GM23338 (cell line): Measurements from ENCODE around the gene EGFR.

ENCODE experiments used
- CREB1 ChIP-seq: fragments of 250-450 bp; sonication (Bioruptor Pico); IDR thresholded peaks from 2 replicates; pipeline ENCODE4 v1.5.0; 2020; ENCODE audit warnings: low read depth, mild to moderate bottlenecking, moderate library complexity
- CTCF ChIP-seq, 2 experiments: fragments of 200-600 bp in 1 of 2; sonication (generic) in 1 of 2; conservative IDR thresholded peaks; 2 replicates each; pipeline versions ENCODE4 v1.5.1 to v1.6.1; 2016 to 2017; ENCODE audit warnings: antibody characterized with exemption in 2 of 2, low read depth in 2 of 2, mild to moderate bottlenecking in 2 of 2, moderate library complexity in 1 of 2
- EZH2 ChIP-seq: fragments of 200-600 bp; sonication (generic); IDR thresholded peaks from one replicate; pipeline ENCODE4 v1.8.0; 2017; ENCODE audit warnings: antibody characterized with exemption, mild to moderate bottlenecking, low read depth; ENCODE audit not compliant: unreplicated experiment
- POLR2AphosphoS5 ChIP-seq: IDR thresholded peaks from 2 replicates; pipeline ENCODE4 v1.6.1; 2016; ENCODE audit warnings: antibody characterized with exemption, low read depth
- STAT1 ChIP-seq: IDR thresholded peaks from one replicate; pipeline ENCODE4 v1.6.1; 2016; ENCODE audit warnings: antibody characterized with exemption; ENCODE audit not compliant: unreplicated experiment
- ZNF114 ChIP-seq: fragments of 250-450 bp; sonication (Bioruptor Pico); IDR thresholded peaks from 2 replicates; pipeline ENCODE4 v1.5.0; 2020; ENCODE audit warnings: mild to moderate bottlenecking, moderate library complexity
- TF ChIP-seq, protein P1 (sequence below): IDR thresholded peaks from one replicate; pipeline ENCODE4 v1.6.1; 2018; ENCODE audit warnings: antibody characterized with exemption; ENCODE audit not compliant: unreplicated experiment

GRCh38 chr7:55177589-55178261 lies 158.9 kb downstream of the EGFR start:
- TF ChIP-seq CTCF (conservative IDR thresholded peaks at IDR 0.05; ENCODE audit: low read depth in 2 of 2) (no peak), CREB1 (no peak), ZNF114 (CRISPR knock-in tag) (no peak), EZH2 (no peak), POLR2AphosphoS5 (no peak), STAT1 (no peak)
- TF ChIP-seq, protein P1, sequence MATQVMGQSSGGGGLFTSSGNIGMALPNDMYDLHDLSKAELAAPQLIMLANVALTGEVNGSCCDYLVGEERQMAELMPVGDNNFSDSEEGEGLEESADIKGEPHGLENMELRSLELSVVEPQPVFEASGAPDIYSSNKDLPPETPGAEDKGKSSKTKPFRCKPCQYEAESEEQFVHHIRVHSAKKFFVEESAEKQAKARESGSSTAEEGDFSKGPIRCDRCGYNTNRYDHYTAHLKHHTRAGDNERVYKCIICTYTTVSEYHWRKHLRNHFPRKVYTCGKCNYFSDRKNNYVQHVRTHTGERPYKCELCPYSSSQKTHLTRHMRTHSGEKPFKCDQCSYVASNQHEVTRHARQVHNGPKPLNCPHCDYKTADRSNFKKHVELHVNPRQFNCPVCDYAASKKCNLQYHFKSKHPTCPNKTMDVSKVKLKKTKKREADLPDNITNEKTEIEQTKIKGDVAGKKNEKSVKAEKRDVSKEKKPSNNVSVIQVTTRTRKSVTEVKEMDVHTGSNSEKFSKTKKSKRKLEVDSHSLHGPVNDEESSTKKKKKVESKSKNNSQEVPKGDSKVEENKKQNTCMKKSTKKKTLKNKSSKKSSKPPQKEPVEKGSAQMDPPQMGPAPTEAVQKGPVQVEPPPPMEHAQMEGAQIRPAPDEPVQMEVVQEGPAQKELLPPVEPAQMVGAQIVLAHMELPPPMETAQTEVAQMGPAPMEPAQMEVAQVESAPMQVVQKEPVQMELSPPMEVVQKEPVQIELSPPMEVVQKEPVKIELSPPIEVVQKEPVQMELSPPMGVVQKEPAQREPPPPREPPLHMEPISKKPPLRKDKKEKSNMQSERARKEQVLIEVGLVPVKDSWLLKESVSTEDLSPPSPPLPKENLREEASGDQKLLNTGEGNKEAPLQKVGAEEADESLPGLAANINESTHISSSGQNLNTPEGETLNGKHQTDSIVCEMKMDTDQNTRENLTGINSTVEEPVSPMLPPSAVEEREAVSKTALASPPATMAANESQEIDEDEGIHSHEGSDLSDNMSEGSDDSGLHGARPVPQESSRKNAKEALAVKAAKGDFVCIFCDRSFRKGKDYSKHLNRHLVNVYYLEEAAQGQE, result no peak
